HepG2 (cell line): Measurements from ENCODE around the gene SPOP. TPM values are rescaled to one million over a fixed set of nuclear protein-coding genes. Genes with fewer than 3 reads are reported as not detected.

ENCODE experiments used
- ARNT2 ChIP-seq: sonication (generic); formaldehyde crosslinking; IDR thresholded peaks from 2 replicates; pipeline ENCODE4 v1.8.0; 2022; ENCODE audit warnings: mild to moderate bottlenecking, low read depth, missing genetic modification reagents, moderate library complexity
- GABPB1 ChIP-seq: IDR thresholded peaks from 2 replicates; pipeline ENCODE4 v1.6.1; 2016; ENCODE audit warnings: mild to moderate bottlenecking, missing genetic modification reagents, moderate library complexity, missing compliant biosample characterization
- HNRNPK ChIP-seq: fragments of 200-400 bp; formaldehyde crosslinking; IDR thresholded peaks from 2 replicates; pipeline ENCODE4 v1.6.1; 2018; ENCODE audit warnings: low read length, low read depth, moderate library complexity, mild to moderate bottlenecking; ENCODE audit not compliant: poor library complexity, severe bottlenecking
- KLF12 ChIP-seq: sonication (generic); formaldehyde crosslinking; IDR thresholded peaks from 2 replicates; pipeline ENCODE4 v1.4.0; 2020; ENCODE audit warnings: missing genetic modification reagents, borderline replicate concordance
- MYPOP ChIP-seq: sonication (generic); formaldehyde crosslinking; IDR thresholded peaks from 2 replicates; pipeline ENCODE4 v1.8.1; 2023; ENCODE audit warnings: mild to moderate bottlenecking, moderate library complexity, missing genetic modification reagents
- NCOA1 ChIP-seq: sonication (generic); formaldehyde crosslinking; IDR thresholded peaks from 2 replicates; pipeline ENCODE4 v1.9.0; 2021; ENCODE audit warnings: missing genetic modification reagents
- PITX1 ChIP-seq: sonication (generic); formaldehyde crosslinking; IDR thresholded peaks from 2 replicates; pipeline ENCODE4 v1.5.1; 2020; ENCODE audit warnings: mild to moderate bottlenecking, missing genetic modification reagents
- SAFB2 ChIP-seq: sonication (generic); formaldehyde crosslinking; IDR thresholded peaks from 2 replicates; pipeline ENCODE4 v1.5.1; 2020; ENCODE audit warnings: missing genetic modification reagents, low read depth, mild to moderate bottlenecking, borderline replicate concordance
- SKIL ChIP-seq: sonication (generic); formaldehyde crosslinking; IDR thresholded peaks from 2 replicates; pipeline ENCODE4 v1.8.0; 2022; ENCODE audit warnings: missing genetic modification reagents, mild to moderate bottlenecking, moderate library complexity, borderline replicate concordance
- SNAI1 ChIP-seq: sonication (generic); formaldehyde crosslinking; IDR thresholded peaks from 2 replicates; pipeline ENCODE4 v1.5.0; 2020; ENCODE audit warnings: mild to moderate bottlenecking, missing genetic modification reagents, borderline replicate concordance
- TRIM24 ChIP-seq: sonication (generic); formaldehyde crosslinking; IDR thresholded peaks from 2 replicates; pipeline ENCODE4 v1.8.0; 2022; ENCODE audit warnings: mild to moderate bottlenecking, missing genetic modification reagents
- YY1 ChIP-seq: IDR thresholded peaks from 2 replicates; pipeline ENCODE4 v1.6.1; 2011; ENCODE audit warnings: low read length, low read depth, moderate library complexity, mild to moderate bottlenecking; ENCODE audit not compliant: insufficient read depth, insufficient replicate concordance
- ZGPAT ChIP-seq: IDR thresholded peaks from 2 replicates; pipeline ENCODE4 v1.6.1; 2016; ENCODE audit warnings: mild to moderate bottlenecking
- ZNF24 ChIP-seq: fragments of 450-650 bp; IDR thresholded peaks from 2 replicates; pipeline ENCODE4 v1.6.1; 2017; ENCODE audit warnings: antibody characterized with exemption, mild to moderate bottlenecking
- ZNF383 ChIP-seq: sonication (generic); formaldehyde crosslinking; IDR thresholded peaks from 2 replicates; pipeline ENCODE4 v1.4.0; 2020; ENCODE audit warnings: missing genetic modification reagents, mild to moderate bottlenecking, borderline replicate concordance
- ZNF510 ChIP-seq: sonication (generic); formaldehyde crosslinking; IDR thresholded peaks from 2 replicates; pipeline ENCODE4 v1.4.0; 2020; ENCODE audit warnings: low read depth, mild to moderate bottlenecking, missing genetic modification reagents
- ZNF567 ChIP-seq: sonication (generic); formaldehyde crosslinking; IDR thresholded peaks from 2 replicates; pipeline ENCODE4 v1.8.1; 2023; ENCODE audit warnings: mild to moderate bottlenecking, missing genetic modification reagents, borderline replicate concordance
- ZNF652 ChIP-seq: IDR thresholded peaks from 2 replicates; pipeline ENCODE4 v1.6.1; 2016; ENCODE audit warnings: low read depth, borderline replicate concordance
- ZNF709 ChIP-seq: sonication (generic); formaldehyde crosslinking; IDR thresholded peaks from 2 replicates; pipeline ENCODE4 v1.5.0; 2020; ENCODE audit warnings: mild to moderate bottlenecking, missing genetic modification reagents
- ZNF772 ChIP-seq: sonication (generic); formaldehyde crosslinking; IDR thresholded peaks from 2 replicates; pipeline ENCODE4 v1.5.0; 2020; ENCODE audit warnings: mild to moderate bottlenecking, missing genetic modification reagents
- ZNF790 ChIP-seq: sonication (generic); formaldehyde crosslinking; IDR thresholded peaks from 2 replicates; pipeline ENCODE4 v1.8.0; 2022; ENCODE audit warnings: missing genetic modification reagents, mild to moderate bottlenecking, borderline replicate concordance
- polyA plus RNA-seq, 8 experiments: library from polyadenylated mRNA; depleted of rRNA in 3 of 8; stranded (reverse) in 7 of 8; unstranded in 1 of 8; fragments of >200 nt; fragmentation: Illumina TruSeq in 4 of 8; extraction: Trizol in 4 of 8; gene quantifications; 2 replicates each; pipeline versions ENCODE4 v1.2.1 to v1.2.3, GENCODE V29; 2011 to 2016; ENCODE audit warnings: low read depth in 4 of 8, missing spikeins in 1 of 8, mixed read lengths in 1 of 8; ENCODE audit not compliant: insufficient read depth in 1 of 8
- total RNA-seq, 5 experiments: library from RNA; depleted of rRNA; stranded (reverse); fragments of >200 nt; fragmentation: Illumina TruSeq; extraction: Trizol; gene quantifications; 2 replicates each; pipeline ENCODE4 v1.2.3, GENCODE V29; 2016; ENCODE audit warnings: low read depth in 1 of 5
- TF ChIP-seq, protein P1 (sequence below): sonication (generic); formaldehyde crosslinking; IDR thresholded peaks from 2 replicates; pipeline ENCODE4 v1.4.0; 2020; ENCODE audit warnings: mild to moderate bottlenecking, low read depth, missing genetic modification reagents

SPOP gene
- total and polyA plus RNA-seq, 2 of the 13 experiments (the other 11 are each of a cell fraction or from before 2014, with no cell fraction given): 52.8 to 60.8 TPM

GRCh38 chr17:49576088-49576916, 101.6 kb downstream of the SPOP start (continued):
- peak; percentile 94 for TF ChIP-seq ZNF652 (CRISPR knock-in tag)
- no peak for TF ChIP-seq ZNF567
- no peak for TF ChIP-seq ZNF709 (CRISPR knock-in tag)
- 0 out of 2 replicates have a peak, but pooled peaks have one; percentile 14 for TF ChIP-seq KLF12 (CRISPR knock-in tag)
- TF ChIP-seq SKIL (CRISPR knock-in tag): no peak
- peak; percentile 45; the same call in 1 of the 2 replicates for TF ChIP-seq GABPB1
- TF ChIP-seq, protein P1, sequence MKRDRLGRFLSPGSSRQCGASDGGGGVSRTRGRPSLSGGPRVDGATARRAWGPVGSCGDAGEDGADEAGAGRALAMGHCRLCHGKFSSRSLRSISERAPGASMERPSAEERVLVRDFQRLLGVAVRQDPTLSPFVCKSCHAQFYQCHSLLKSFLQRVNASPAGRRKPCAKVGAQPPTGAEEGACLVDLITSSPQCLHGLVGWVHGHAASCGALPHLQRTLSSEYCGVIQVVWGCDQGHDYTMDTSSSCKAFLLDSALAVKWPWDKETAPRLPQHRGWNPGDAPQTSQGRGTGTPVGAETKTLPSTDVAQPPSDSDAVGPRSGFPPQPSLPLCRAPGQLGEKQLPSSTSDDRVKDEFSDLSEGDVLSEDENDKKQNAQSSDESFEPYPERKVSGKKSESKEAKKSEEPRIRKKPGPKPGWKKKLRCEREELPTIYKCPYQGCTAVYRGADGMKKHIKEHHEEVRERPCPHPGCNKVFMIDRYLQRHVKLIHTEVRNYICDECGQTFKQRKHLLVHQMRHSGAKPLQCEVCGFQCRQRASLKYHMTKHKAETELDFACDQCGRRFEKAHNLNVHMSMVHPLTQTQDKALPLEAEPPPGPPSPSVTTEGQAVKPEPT (CRISPR knock-in tag): no peak
- TF ChIP-seq ZNF383 (CRISPR knock-in tag): no peak
- TF ChIP-seq SNAI1 (CRISPR knock-in tag): 0 out of 2 replicates have a peak, but pooled peaks have one; percentile 9
- TF ChIP-seq ZNF790 (CRISPR knock-in tag): 0 out of 2 replicates have a peak, but pooled peaks have one; percentile 21
- TF ChIP-seq YY1: peak; percentile 12
- peak; percentile 12; the same call in 1 of the 2 replicates for TF ChIP-seq MYPOP (CRISPR knock-in tag)
- no peak for TF ChIP-seq NCOA1
- TF ChIP-seq ZNF772 (CRISPR knock-in tag): 0 out of 2 replicates have a peak, but pooled peaks have one; percentile 51
- no peak for TF ChIP-seq ARNT2 (CRISPR knock-in tag)
- peak; percentile 81 for TF ChIP-seq HNRNPK
- no peak for TF ChIP-seq ZNF510
- no peak for TF ChIP-seq ZNF24
- no peak for TF ChIP-seq SAFB2
- TF ChIP-seq TRIM24: no peak
- TF ChIP-seq ZGPAT: no peak; the same call in 1 of the 2 replicates
- TF ChIP-seq PITX1 (CRISPR knock-in tag): no peak
